IPS DF 4.7 (cell line): ENCODE data around the gene RFX2.
"Not testable (repeated sequence)": the region's sequence is repeated elsewhere in the genome, so short reads cannot be mapped to it uniquely, and the experiment has no call there.

Experiments used
- DNase-seq: peaks from one replicate; pipeline ENCODE4 v3.0.0-alpha.2; 2013; ENCODE audit warnings: low spot score; ENCODE audit errors: extremely low read depth

Gene RFX2

GRCh38 chr19:5993648-5994358 is 116.5 kb downstream of the RFX2 start:
- DNase-seq = no peak

GRCh38 chr19:5993201-5993600 is 117.1 kb downstream of the RFX2 start:
- DNase-seq = no peak

- DNase-seq = no peak
These were observed 117.5 kb downstream of the RFX2 start for GRCh38 chr19:5992756-5993155.

DNA sequence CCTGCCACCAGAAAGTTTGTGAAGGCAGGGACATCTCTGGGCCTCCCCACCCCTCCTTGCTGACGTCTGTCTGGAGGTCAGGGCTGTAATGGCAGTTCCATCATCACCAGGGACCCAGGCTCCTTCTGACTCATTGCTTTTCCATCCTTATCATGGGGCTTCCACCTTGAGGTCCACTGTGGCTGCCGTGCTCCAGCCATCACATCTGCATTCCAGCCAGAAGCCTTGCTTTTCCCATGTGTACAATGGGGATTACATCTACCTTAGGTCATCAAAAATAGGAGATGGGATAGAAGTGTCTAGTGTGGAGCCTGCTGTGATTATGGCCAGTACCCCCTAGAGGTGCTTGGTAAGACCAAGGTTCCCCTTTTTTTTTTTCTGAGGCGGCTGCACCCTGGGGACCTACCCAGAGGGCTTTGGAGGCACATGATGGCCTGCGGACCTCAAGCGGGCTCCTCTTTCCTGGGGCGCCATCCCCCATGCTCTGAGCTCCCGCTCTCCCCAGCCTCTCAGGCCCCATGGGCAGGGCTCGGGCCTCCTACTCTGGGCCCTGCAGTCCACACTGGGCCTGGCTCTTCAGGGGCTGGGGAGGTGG is 119.0 kb downstream of the RFX2 start:
- DNase-seq = no peak

GRCh38 chr19:5990289-5990797 is 120.0 kb downstream of the RFX2 start:
- no peak for DNase-seq

DNA sequence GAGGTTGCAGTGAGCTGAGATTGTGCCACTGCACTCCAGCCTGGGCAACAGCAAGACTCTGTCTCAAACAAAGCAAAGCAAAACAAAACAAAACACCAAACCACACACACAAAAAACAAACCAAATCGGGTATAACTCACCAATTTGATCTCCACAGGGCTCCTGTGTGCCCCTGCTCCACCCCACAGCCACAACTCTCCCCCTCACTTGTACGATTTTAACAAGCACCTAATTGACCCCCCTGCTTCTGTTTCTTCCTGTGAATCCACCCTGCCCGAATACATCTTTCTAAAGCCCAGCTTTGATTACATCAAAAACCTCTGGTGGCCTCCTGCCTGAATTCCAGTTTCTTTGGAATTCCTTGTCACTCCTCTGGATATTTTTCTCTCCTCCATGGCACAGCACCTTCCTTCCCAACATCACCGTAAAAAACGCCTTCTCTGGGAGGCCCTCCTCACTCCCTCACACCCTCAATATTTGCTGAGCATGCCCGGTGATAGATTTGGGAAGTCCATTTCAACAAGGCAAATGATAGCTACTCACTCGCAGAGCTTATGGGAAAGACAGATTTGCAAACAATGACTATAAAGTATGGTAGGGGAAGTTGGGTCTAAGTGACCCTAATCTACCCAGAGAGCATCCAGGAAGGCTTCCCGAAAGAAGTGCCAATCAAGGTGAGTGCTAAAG is 120.8 kb downstream of the RFX2 start:
- DNase-seq = no peak

DNA sequence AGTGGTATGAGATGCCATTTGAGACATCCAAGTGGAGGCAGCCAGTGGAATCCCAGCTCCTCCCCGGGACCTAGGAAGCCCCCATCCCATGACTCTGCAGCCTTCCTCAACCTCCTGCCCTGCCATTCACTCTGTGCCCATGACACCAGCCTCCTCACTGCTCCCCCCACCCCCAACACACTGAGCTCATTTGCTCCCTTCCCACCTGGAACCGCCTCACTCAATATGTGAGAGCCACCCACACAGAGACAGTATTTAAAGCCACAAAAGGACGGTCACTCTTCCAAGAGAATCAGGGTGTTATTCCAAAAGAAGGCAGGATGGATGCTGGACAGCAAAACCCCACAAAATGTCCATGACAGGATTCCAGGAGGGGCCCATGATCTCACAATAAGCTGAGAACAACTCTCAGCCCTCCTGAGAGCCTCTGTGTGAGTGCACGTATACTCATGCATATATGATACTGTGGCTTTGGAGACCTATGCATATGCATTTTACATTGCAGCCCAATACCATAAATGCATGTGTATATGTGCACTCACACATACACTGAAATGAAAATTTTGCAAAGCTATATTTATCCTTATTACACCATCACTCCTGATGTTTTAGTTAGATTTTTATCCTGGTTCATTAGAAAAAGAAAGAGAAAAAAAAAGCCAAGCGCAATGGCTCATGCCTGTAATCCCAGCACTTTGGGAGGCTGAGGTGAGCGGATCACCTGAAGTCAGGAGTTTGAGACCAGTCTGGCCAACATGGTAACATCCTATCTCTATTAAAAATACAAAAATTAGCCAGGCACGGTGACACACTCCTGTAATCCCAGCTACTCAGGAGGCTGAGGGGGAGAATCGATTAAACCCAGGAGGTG is 121.5 kb downstream of the RFX2 start:
- no peak for DNase-seq

GRCh38 chr19:5987077-5987818 is 123.1 kb downstream of the RFX2 start:
- peak; percentile 46 for DNase-seq

DNA sequence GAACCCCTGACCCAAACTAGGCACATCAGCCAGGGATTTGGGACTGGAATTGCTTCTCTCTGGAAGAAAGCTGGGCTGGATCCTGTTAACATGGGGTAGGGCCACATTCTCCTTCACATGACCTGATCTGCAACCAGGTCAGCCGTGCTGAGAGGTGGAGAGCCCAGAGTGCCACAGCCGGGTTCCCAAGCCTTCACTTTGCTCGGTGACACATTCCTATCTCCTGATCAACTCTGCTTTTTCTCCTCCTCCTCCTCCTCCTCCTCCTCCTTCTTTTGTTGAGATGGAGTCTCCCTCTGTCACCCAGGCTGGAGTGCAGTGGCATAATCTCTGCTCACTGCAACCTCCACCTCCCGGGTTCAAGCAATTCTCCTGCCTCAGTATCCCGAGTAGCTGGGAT is 124.5 kb downstream of the RFX2 start:
- not testable (repeated sequence) for DNase-seq

- no peak for DNase-seq
These were observed 125.1 kb downstream of the RFX2 start for GRCh38 chr19:5985098-5985783.

DNA sequence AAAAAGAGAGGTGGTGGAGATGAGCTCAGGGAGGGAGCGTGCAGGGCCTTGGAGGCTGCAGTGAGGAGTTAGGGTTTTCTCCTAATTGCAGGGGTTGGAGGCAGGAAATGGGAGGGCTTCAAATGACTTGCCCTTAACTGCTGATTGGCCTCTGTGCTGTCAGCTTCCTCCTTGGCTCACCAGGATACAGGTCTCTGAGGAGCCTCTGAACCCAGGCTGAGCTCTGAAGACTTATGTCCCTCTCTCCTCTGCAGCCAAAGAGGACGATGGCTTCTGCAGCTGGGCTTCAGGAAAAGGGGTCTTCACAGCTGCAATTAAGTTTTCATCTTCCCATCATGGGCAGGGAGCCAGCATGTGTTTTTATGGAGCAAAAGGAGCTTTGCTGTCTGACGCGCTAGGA is 125.7 kb downstream of the RFX2 start:
- DNase-seq = no peak

DNA sequence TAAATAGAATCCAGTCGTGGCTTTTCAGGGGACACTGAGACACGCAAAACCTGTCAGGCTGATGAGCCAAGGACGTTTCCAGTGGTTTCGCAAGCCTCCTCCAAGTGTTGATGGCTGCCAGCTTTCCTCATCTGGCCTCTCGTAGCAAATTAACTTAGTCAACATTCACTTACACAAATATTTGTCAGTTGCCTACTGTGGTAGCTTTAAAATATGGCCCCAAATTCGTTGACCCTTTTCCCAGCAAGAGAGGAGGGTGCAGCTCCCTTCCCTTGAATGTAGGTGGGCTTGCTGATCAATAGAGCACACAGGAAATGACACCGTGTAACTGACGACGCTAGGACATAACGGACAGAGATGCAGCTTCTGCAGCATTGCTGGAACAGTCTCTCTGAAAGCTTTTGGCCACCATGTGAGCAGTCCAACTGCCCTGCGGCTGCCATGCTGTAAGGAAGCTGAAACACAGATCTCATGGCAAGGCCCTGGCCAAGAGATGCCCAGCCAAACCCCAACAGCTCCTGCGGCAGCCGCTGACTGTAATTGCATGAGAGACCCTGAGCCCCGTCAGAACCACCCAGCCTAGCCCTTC is 126.8 kb downstream of the RFX2 start:
- no peak for DNase-seq

DNA sequence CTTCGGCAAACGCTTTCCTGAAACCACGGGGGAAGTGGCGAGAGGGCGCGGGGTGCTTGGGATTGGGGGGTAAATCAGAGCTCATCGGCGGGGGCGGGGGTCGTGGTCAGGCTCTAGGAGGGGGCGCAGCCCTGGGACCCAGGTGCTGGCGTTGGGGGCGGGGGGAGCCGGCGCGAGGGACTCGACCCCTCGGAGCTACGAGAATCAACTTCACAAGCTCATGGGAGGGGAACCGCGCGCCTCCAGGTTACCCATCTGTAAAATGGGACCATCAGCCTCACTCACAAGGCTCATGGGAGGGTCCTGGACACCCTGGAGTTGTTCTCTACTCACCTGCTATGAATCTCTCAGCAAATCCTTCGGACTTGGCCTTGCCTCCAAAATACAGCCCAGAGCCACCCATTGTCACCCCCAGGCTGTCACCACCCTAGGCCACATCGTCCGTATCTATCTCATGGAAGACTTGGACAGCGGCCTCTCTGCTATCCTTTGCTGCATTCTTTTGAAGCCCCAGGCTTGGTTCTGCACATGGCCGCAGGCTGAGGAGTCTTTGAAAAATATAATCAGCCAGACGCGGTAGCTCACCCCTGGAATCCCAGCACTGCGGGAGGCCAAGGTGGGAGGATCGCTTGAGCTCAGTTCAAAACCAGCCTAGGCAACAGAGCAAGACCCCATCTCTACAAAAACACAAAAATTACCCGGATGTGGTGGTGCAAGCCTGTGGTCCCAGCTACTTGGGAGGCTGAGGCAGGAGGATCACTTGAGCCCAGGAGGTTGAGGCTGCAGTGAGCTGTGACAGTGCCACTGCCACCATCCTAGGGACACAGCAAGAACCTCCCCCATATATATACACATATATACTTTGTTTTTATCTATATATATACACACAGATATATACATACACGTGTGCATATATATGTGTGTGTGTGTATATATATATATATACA is 131.4 kb downstream of the RFX2 start:
- no peak for DNase-seq

- DNase-seq = peak; percentile 68
These were observed 132.3 kb downstream of the RFX2 start, which contains the start of gene RANBP3 for GRCh38 chr19:5977785-5978605. TSS of gene RANBP3 (minus strand) at chr19:5978140. CDS start at chr19:5978082, 58 bp downstream.

GRCh38 chr19:5977222-5977784 is 133.0 kb downstream of the RFX2 start:
- DNase-seq = no peak

GRCh38 chr19:5976768-5977167 is 133.5 kb downstream of the RFX2 start:
- DNase-seq = no peak

- DNase-seq = no peak
These were observed 134.9 kb downstream of the RFX2 start for GRCh38 chr19:5975388-5975728.
